Choroid plexus epithelial cell (primary cell): Measurements from ENCODE around the gene AKAP10.
"Not testable (repeated sequence)": the region's sequence is repeated elsewhere in the genome, so short reads cannot be mapped to it uniquely, and the experiment has no call there.

Source experiments
- DNase-seq: peaks from one replicate; pipeline ENCODE4 v3.0.0-alpha.2; 2010; ENCODE audit warnings: low read depth
- H3K4me3 ChIP-seq: 2 replicates; pipeline ENCODE4 v1.5.1; 2011; ENCODE audit warnings: low read depth, mild to moderate bottlenecking, control low read depth, low read length, moderate library complexity
- TF ChIP-seq, protein P1 (sequence below): conservative IDR thresholded peaks from 2 replicates; pipeline ENCODE4 v1.5.1; 2011; ENCODE audit warnings: low read depth, mild to moderate bottlenecking, control low read depth, inconsistent platforms, low read length, moderate library complexity

AKAP10 gene

DNA sequence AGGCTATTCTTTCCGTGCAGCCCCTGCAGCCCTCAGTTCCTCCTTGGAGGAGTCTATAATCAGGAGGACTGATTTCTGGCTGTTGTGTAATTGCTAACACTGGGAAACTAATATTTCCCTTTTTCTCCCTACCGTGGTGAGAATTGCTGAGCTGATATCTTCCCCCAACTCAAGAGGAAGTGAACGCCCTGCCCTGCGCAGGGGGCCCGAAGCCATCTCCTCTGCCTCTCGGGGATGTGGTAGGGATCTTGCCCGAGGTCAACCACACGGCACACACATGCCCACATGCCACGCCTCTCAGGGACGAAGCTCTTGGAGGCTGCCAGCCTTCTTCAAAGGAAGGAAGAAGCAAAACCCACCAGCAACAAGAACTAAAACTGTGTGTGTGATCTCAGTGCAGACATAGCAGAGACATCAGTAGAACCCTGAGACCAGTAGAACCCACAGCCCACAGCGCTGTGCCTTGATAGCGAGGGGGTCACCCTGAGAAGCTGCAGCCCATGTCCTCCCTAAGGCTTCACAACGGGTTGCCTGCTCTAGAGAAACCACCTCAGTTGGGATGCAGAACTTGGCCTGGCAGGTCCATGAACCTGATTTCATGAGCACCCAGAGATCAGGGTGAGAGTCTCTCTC is 101.0 kb downstream of the AKAP10 start:
- TF ChIP-seq, protein P1, sequence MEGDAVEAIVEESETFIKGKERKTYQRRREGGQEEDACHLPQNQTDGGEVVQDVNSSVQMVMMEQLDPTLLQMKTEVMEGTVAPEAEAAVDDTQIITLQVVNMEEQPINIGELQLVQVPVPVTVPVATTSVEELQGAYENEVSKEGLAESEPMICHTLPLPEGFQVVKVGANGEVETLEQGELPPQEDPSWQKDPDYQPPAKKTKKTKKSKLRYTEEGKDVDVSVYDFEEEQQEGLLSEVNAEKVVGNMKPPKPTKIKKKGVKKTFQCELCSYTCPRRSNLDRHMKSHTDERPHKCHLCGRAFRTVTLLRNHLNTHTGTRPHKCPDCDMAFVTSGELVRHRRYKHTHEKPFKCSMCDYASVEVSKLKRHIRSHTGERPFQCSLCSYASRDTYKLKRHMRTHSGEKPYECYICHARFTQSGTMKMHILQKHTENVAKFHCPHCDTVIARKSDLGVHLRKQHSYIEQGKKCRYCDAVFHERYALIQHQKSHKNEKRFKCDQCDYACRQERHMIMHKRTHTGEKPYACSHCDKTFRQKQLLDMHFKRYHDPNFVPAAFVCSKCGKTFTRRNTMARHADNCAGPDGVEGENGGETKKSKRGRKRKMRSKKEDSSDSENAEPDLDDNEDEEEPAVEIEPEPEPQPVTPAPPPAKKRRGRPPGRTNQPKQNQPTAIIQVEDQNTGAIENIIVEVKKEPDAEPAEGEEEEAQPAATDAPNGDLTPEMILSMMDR: no peak
- H3K4me3 ChIP-seq: no peak overlapping the region
- no peak for DNase-seq

DNA sequence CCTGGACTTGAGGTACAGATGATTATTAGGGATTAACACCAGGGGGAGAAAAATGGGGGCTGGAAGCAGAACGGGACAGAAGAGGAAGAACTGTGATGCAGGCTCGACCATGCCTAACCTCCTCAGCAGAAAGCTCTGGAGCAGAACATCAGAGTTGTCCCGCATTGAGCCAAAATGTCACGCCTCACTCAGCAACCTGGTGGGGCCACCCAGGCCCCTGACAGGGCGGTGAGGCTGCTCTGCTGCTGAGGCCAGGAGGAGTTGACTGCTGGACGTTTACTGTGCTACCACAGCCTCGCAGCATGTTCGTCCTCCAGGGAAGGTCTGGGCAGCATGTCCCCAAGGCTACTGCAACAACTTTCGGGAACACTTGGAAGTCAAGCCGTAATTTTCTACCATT is 103.4 kb downstream of the AKAP10 start:
- H3K4me3 ChIP-seq: no peak overlapping the region
- no peak for DNase-seq
- TF ChIP-seq, protein P1: no peak

DNA sequence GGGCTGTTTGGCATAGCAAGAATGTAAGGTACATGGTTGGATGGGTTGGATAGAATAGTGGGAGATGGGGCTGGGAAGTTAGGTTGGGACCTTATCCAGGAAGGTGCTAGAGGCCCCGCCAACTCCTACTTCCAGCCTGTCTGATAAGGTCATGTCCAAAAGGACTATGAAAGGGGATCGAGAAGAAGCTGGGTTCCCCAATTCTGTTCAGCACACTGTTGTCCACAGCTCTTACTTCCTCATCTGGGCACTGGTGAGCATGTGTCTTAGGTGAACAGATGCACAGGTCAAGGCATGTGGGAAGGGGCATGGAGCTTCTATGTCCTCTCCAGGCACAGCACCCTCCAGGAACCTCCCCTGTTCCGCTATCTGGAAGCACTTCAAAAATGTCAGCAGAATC is 104.3 kb downstream of the AKAP10 start:
- no peak for DNase-seq
- no peak overlapping the region for H3K4me3 ChIP-seq
- TF ChIP-seq, protein P1: no peak

DNA sequence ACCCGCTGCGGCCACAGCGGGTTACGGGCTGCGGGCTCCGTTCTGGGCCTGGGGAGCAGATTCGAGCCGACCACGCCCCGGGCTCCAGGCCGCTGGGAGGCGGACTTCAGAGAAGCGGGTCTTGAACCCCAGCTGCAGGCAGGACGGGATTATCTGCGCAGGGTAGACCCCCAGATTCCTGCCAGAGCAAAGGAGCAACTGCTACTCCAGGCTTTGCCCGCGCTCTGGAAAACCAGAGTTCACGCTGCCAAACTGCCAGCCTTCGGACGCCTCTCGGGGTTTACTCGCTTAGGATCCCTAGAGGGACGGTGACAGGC is 109.6 kb downstream of the AKAP10 start:
- no peak for DNase-seq
- TF ChIP-seq, protein P1: peak; percentile 2
- H3K4me3 ChIP-seq: peak overlapping the region; percentile 72

DNA sequence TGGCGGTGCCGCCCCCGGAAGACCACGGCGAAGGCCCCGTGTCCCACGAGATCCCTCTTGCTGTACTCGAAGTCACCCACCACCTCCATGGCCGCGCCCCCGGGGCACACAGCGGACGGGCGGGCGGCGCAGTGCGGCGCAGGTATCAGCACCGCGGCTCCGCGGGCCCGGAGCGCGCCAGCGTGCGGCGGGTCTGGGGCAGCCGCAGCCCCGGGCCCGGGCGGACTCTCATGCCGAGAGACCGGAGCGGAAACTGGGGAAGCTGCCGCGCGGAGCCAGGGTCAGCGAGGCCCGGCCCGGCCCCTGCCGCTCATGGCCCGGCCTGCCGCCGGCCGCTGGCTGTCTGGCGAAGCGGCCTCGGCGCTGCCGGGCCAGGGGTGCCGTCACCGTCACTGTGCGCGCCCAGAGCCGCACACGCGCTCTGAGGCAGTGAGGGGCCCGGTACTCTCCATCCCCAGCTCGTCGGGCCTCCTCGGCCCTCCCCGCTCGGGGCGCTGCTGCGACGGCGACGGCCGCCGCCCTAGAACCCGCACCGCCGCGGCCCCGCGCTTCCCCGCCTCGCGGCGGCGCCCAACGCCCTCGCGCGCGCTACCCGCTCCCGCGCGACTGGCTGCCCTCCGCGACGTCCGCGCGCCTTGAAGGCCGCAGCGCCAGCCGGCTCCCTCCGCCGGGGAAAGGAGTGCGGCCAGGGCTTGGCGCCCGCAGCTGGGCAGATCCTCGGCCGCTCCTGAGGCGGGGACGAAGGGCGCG is 110.1 kb downstream of the AKAP10 start, which contains the start of gene ULK2:
TSS of gene ULK2 (minus strand) at position 608 of the 750 bp plus-strand sequence. CDS start at position 89, 519 bp downstream.
- peak within 1 kb of the TSS; percentile 72 for H3K4me3 ChIP-seq
- DNase-seq: peak; percentile 79
- TF ChIP-seq, protein P1: no peak

DNA sequence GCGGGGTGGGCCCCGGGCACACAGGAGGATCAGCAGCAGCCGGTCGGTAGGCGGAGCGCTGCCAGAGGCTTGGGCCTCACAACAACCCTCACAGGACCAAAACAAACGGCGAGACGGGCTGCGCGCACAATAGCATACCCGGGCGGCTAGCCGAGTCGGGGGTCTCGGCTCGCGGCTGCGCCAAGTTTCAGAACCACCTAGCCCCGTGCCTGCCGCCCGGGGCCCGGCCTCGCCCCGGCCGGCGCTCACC is 110.6 kb downstream of the AKAP10 start:
- peak; percentile 66 for DNase-seq
- TF ChIP-seq, protein P1: peak; percentile 64
- peak overlapping the region; percentile 72 for H3K4me3 ChIP-seq

DNA sequence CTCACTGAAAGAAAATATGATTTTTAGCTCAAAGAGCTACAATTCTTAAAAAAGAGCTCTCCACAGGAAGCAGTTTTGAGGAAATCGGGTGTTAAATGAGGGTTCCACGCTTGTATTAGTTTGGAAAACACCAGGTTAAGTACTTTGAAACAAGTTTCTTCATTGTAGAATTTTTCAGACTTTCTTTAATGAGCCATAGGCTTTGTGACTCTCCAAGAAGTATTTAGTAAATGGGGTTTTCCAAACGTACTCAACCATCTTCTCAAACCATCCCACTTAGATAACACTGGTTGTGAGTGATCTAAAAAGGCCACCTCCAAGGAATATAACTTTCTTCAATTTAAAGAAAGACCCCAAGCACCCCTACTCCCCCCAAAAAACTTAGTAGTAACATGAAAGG is 112.6 kb downstream of the AKAP10 start:
- no peak overlapping the region for H3K4me3 ChIP-seq
- TF ChIP-seq, protein P1: no peak
- DNase-seq: no peak

DNA sequence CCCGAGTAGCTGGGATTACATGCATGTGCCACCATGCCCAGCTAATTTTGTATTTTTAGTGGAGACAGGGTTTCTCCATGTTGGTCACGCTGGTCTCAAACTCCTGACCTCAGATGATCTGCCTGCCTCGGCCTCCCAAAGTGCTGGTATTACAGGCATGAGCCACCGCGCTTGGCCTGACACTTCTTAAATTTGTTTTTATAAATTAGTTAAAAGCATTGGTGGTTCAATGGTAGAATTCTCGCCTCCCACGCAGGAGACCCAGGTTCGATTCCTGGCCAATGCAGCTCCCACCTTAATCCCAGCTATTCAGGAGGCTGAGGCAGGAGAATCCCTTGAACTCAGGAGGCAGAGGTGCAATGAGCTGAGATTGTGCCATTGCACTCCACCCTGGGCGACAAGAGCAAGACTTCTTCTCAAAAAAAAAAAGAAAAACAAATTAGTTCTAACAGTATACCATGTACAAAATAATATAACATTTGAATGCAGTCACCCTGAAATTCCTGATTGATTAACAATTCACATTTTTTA is 116.9 kb downstream of the AKAP10 start:
- DNase-seq, H3K4me3 ChIP-seq: not testable (repeated sequence)
